HL-60 (cell line): ENCODE results near the gene SLX1A.

ENCODE experiments used
- DNase-seq, 2 experiments: peaks; one replicate each; pipeline ENCODE4 v3.0.0-alpha.2; 2010 to 2020; ENCODE audit warnings: low read depth in 1 of 2, low spot score in 1 of 2
- H3K27ac ChIP-seq: fragments of 250-450 bp; sonication (Bioruptor Pico); replicated peaks from 2 replicates; pipeline ENCODE4 v1.5.1; 2020; ENCODE audit warnings: mild to moderate bottlenecking, moderate library complexity
- H3K27me3 ChIP-seq: fragments of 250-450 bp; sonication (Bioruptor Pico); 2 replicates; pipeline ENCODE4 v1.5.1; 2021; ENCODE audit warnings: mild to moderate bottlenecking, moderate library complexity; ENCODE audit not compliant: insufficient read depth, poor library complexity, severe bottlenecking
- H3K4me3 ChIP-seq: replicated peaks from 2 replicates; pipeline ENCODE4 v1.5.1; 2011; ENCODE audit warnings: mild to moderate bottlenecking, control low read depth, low read length; ENCODE audit not compliant: insufficient read depth
- CTCF ChIP-seq: IDR thresholded peaks from one replicate; pipeline ENCODE4 v1.5.1; 2011; ENCODE audit warnings: low read length, control low read depth, inconsistent platforms; ENCODE audit not compliant: insufficient read depth
- GABPA ChIP-seq: IDR thresholded peaks from 2 replicates; pipeline ENCODE4 v1.6.1; 2012; ENCODE audit warnings: low read depth
- POLR2AphosphoS5 ChIP-seq: IDR thresholded peaks from 2 replicates; pipeline ENCODE4 v1.6.1; 2012; ENCODE audit warnings: low read depth
- REST ChIP-seq: IDR thresholded peaks from 2 replicates; pipeline ENCODE4 v1.6.1; 2012; ENCODE audit warnings: low read depth; ENCODE audit not compliant: insufficient replicate concordance
- SPI1 ChIP-seq: IDR thresholded peaks from 2 replicates; pipeline ENCODE4 v1.6.1; 2012; ENCODE audit warnings: low read depth, mild to moderate bottlenecking, borderline replicate concordance

Gene SLX1A

GRCh38 chr16:30155188-30155587 lies 38.5 kb upstream of the SLX1A start:
- H3K4me3 ChIP-seq: no peak overlapping the region
- no peaks in the 10 kb centered on the region for H3K27me3 ChIP-seq
- no peak overlapping the region for H3K27ac ChIP-seq
- no peak for DNase-seq
- TF ChIP-seq POLR2AphosphoS5: no peak
- TF ChIP-seq GABPA: no peak
- no peak for TF ChIP-seq SPI1
- TF ChIP-seq REST: no peak
- no peak for TF ChIP-seq CTCF

- TF ChIP-seq CTCF (no peak), SPI1 (no peak), REST (no peak), GABPA (no peak), POLR2AphosphoS5 (no peak)
Observed at GRCh38 chr16:30157214-30157613, 36.5 kb upstream of the SLX1A start.

DNA sequence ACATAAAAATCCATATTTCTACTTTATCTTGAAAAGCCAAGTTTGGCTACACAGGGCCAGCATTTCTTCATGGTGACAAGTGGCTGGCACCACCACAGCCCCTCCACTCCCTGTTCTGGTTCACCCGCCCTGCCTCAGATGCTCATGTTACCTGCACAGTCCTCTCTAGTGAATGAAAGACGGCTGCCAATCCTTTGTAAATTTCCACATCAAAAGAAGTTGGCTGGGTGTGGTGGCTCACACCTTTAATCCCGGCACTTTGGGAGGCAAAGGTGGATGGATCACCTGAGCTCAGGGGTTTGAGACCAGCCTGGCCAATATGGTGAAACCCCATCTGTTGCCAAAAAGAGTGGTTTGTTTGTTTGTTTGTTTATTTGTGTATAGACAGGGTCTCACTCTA lies 30.1 kb upstream of the SLX1A start:
- H3K27me3 ChIP-seq: no peaks in the 10 kb centered on the region
- TF ChIP-seq POLR2AphosphoS5: no peak
- no peak for TF ChIP-seq REST
- no peak for TF ChIP-seq GABPA
- no peak for TF ChIP-seq CTCF
- TF ChIP-seq SPI1: no peak
- H3K27ac ChIP-seq: no peak overlapping the region
- DNase-seq: no peak
- no peak overlapping the region for H3K4me3 ChIP-seq

More at GRCh38 chr16:30157214-30157613, 36.5 kb upstream of the SLX1A start:
- Histone ChIP-seq H3K4me3 (no peak overlapping the region), H3K27me3 (no peaks in the 10 kb centered on the region), H3K27ac (no peak overlapping the region)
- no peak for DNase-seq
